Measurements from ENCODE around the gene KIF6.

- no peak for TF ChIP-seq CTCF (IDR thresholded peaks at IDR 0.05; ENCODE audit: borderline replicate concordance, extremely low read depth, low read length, poor library complexity, severe bottlenecking)
- TF ChIP-seq EZH2 (IDR thresholded peaks at IDR 0.05; ENCODE audit: borderline replicate concordance, low read depth, low read length, severe bottlenecking): no peak
Measured at GRCh38 chr6:39769012-39769411, 43.8 kb upstream of the KIF6 start.
